Hepatocyte (in vitro differentiated cells): ENCODE results near the gene DEFB123. TPM values are rescaled to one million over a fixed set of nuclear protein-coding genes. Genes with fewer than 3 reads are reported as not detected.
A peak's percentile ranks its signal among the peaks of the same experiment; 100 is the strongest.

Experiments used
- DNase-seq: peaks from one replicate; pipeline ENCODE4 v3.0.0-alpha.2; 2016; ENCODE audit warnings: low spot score
- H2AFZ ChIP-seq: fragments of 200-600 bp; sonication (generic); 2 replicates; pipeline ENCODE4 v1.6.0; 2016; ENCODE audit warnings: antibody characterized with exemption, mild to moderate bottlenecking
- H3K27ac ChIP-seq: fragments of 200-600 bp; sonication (generic); 2 replicates; pipeline ENCODE4 v1.5.1; 2016; ENCODE audit warnings: mild to moderate bottlenecking
- H3K27me3 ChIP-seq: fragments of 200-600 bp; sonication (generic); 2 replicates; pipeline ENCODE4 v1.6.1; 2016
- H3K36me3 ChIP-seq: fragments of 200-600 bp; sonication (generic); replicated peaks from 2 replicates; pipeline ENCODE4 v1.5.1; 2016; ENCODE audit warnings: low read depth; ENCODE audit not compliant: insufficient read depth
- H3K4me1 ChIP-seq: fragments of 200-600 bp; sonication (generic); 2 replicates; pipeline ENCODE4 v1.5.1; 2016; ENCODE audit warnings: mild to moderate bottlenecking, moderate library complexity; ENCODE audit not compliant: insufficient read depth
- H3K4me2 ChIP-seq: fragments of 200-600 bp; sonication (generic); 2 replicates; pipeline ENCODE4 v1.6.0; 2016
- H3K4me3 ChIP-seq: fragments of 200-600 bp; sonication (generic); 2 replicates; pipeline ENCODE4 v1.5.1; 2016; ENCODE audit warnings: mild to moderate bottlenecking
- H3K79me2 ChIP-seq: fragments of 200-600 bp; sonication (generic); 2 replicates; pipeline ENCODE4 v1.6.0; 2017; ENCODE audit warnings: mild to moderate bottlenecking
- H3K9me2 ChIP-seq: fragments of 200-600 bp; sonication (generic); replicated peaks from 2 replicates; pipeline ENCODE4 v1.6.0; 2017; ENCODE audit warnings: mild to moderate bottlenecking; ENCODE audit not compliant: insufficient read depth
- H3K9me3 ChIP-seq: fragments of 200-600 bp; sonication (generic); 2 replicates; pipeline ENCODE4 v1.5.1; 2016; ENCODE audit warnings: low read depth, mild to moderate bottlenecking
- H4K20me1 ChIP-seq: fragments of 200-600 bp; sonication (generic); 2 replicates; pipeline ENCODE4 v1.6.0; 2016; ENCODE audit warnings: mild to moderate bottlenecking; ENCODE audit not compliant: insufficient read depth, poor library complexity, severe bottlenecking
- EZH2 ChIP-seq: fragments of 200-600 bp; sonication (generic); IDR thresholded peaks from 2 replicates; pipeline ENCODE4 v1.6.1; 2016; ENCODE audit warnings: antibody characterized with exemption, mild to moderate bottlenecking, borderline replicate concordance
- EZH2phosphoT487 ChIP-seq: fragments of 200-600 bp; sonication (generic); IDR thresholded peaks from one replicate; pipeline ENCODE4 v1.6.1; 2018; ENCODE audit warnings: antibody characterized with exemption, mild to moderate bottlenecking, low read depth, moderate library complexity; ENCODE audit not compliant: unreplicated experiment, severe bottlenecking
- WGBS: methylation state at CpG from one replicate; pipeline ENCODE4 v1.1.6; 2016; ENCODE audit warnings: low lambda C conversion rate; ENCODE audit errors: missing lambda C conversion rate; 5-methylcytosine and 5-hydroxymethylcytosine counted together
- polyA plus RNA-seq: library from polyadenylated mRNA; unstranded; fragments of >200 nt; fragmentation: Nextera tagmentation; extraction: Ambion mirVana; gene quantifications from 2 replicates; pipeline ENCODE4 v1.2.1, GENCODE V29; 2016
- total RNA-seq: library from RNA; depleted of rRNA; stranded (reverse); fragments of >200 nt; gene quantifications from 2 replicates; pipeline ENCODE4 v1.2.3, GENCODE V29; 2014
- TF ChIP-seq, protein P1 (sequence below): fragments of 200-600 bp; sonication (generic); IDR thresholded peaks from 2 replicates; pipeline ENCODE4 v1.5.1; 2016; ENCODE audit warnings: antibody characterized with exemption, mild to moderate bottlenecking; ENCODE audit not compliant: poor library complexity

DEFB123 gene
- total and polyA plus RNA-seq, 2 experiments from 2014 or later: not detected

DNA sequence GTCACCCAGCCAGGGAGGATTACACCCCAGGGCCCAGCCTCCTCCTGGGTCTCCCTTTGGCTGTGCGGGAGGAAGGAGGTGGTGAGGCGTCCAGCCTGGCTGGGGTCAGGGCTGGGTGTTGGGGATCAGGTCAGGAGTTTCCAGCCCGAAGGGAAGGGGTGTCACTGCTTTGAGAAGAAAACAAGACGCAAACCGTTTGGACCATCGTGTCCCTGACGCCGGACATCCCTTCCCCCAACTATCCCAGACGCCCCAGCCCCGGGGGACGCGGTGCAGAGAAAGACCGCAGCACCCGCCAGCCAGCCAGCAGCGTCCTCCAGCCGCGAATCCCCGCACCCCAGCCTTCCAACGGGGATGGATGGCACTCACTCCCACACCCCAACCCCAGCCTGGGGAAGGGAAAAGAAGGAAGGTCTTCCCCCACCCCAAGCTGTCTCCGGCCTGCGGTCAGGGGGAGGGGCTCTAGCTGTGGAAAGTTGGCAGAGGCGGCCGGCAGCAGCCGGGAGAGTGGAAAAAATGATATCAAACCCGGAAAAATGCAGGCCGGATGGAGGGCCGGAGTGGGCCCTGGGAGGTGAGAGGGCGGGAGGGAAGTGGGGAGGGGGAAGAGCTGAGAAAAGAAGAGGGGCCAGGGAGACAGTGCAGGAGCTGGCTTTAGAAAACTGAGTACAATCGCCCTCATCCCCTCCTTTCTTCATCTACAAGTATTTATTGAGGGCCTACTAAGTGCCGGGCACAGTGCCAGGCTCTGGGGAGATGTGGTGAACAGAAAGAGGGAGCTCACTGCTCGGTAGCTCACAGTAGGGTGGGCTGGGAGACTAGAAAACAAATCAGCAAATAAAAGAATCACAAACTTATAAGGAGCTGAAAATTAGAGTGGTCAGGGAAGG lies 45.3 kb downstream of the DEFB123 start:
- Histone ChIP-seq H3K4me2 (no peak overlapping the region), H2AFZ (no peak overlapping the region), H4K20me1 (no peaks in the 10 kb centered on the region), H3K9me2 (no peaks in the 10 kb centered on the region), H3K79me2 (no peaks in the 10 kb centered on the region), H3K27ac (peak overlapping the region; percentile 31), H3K4me1 (no peaks in the 10 kb centered on the region), H3K4me3 (no peak overlapping the region), H3K36me3 (no peaks in the 10 kb centered on the region), H3K9me3 (no peaks in the 10 kb centered on the region), H3K27me3 (no peaks in the 10 kb centered on the region)
- WGBS: 61% methylated on average over 28 of the region's 31 CpGs
- TF ChIP-seq, protein P1, sequence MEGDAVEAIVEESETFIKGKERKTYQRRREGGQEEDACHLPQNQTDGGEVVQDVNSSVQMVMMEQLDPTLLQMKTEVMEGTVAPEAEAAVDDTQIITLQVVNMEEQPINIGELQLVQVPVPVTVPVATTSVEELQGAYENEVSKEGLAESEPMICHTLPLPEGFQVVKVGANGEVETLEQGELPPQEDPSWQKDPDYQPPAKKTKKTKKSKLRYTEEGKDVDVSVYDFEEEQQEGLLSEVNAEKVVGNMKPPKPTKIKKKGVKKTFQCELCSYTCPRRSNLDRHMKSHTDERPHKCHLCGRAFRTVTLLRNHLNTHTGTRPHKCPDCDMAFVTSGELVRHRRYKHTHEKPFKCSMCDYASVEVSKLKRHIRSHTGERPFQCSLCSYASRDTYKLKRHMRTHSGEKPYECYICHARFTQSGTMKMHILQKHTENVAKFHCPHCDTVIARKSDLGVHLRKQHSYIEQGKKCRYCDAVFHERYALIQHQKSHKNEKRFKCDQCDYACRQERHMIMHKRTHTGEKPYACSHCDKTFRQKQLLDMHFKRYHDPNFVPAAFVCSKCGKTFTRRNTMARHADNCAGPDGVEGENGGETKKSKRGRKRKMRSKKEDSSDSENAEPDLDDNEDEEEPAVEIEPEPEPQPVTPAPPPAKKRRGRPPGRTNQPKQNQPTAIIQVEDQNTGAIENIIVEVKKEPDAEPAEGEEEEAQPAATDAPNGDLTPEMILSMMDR: no peak
- no peak for TF ChIP-seq EZH2
- peak; percentile 49 for DNase-seq

DNA sequence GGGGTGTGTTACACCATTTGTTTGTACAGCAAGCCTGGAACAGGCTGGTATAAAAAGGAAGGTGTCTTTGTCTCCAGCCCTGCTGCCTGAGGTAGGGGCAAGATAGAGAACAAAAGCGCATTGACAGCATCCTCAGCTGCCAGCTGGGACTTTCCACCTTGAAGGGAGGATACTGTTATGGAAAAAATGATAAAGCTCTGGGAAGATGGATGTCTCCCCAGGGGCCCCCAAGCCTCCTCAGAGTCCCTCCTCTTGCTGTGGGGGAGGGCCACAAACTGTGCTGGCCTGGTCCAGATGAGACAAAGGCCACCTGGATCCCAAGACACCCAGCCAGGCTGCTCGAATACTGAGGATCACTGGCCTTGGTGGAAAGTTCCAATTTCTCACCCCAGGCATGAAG lies 47.7 kb downstream of the DEFB123 start:
- no peaks in the 10 kb centered on the region for H3K4me1 ChIP-seq
- 69% methylated on average over 2 of the region's 2 CpGs for WGBS
- DNase-seq: no peak

DNA sequence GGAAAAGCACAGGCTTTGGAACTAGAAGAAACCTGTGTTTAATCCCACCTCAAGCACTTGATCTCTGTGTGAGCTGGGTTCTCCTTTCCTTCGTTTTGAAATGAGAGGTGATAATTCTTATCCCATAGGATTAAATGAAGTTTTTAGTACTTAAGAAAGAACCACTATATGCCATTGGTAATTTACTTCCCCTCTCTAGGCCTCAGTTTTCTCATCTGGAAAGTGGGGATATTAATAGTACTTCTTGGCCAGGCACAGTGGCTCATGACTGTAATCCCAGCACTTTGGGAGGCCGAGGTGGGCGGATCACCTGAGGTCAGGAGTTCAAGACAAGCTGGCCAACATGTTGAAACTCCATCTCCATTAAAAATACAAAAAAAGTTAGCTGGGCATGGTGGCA lies 48.7 kb downstream of the DEFB123 start:
- DNase-seq: no peak
- Histone ChIP-seq H3K79me2 (no peaks in the 10 kb centered on the region), H3K9me3 (no peaks in the 10 kb centered on the region), H3K27ac (no peak overlapping the region), H3K4me2 (no peak overlapping the region), H3K4me1 (no peaks in the 10 kb centered on the region), H2AFZ (no peak overlapping the region), H4K20me1 (no peaks in the 10 kb centered on the region), H3K27me3 (no peaks in the 10 kb centered on the region), H3K36me3 (no peaks in the 10 kb centered on the region), H3K4me3 (no peak overlapping the region), H3K9me2 (no peaks in the 10 kb centered on the region)
- WGBS: 52% methylated on average over 3 of the region's 3 CpGs
- TF ChIP-seq EZH2: no peak
- TF ChIP-seq, protein P1: no peak
- no peak for TF ChIP-seq EZH2phosphoT487

More for the DNA sequence above, 47.7 kb downstream of the DEFB123 start:
- Histone ChIP-seq H3K27ac (no peak overlapping the region), H3K27me3 (no peaks in the 10 kb centered on the region), H3K79me2 (no peaks in the 10 kb centered on the region), H3K36me3 (no peaks in the 10 kb centered on the region), H3K4me2 (no peak overlapping the region), H3K9me3 (no peaks in the 10 kb centered on the region), H2AFZ (no peak overlapping the region), H3K9me2 (no peaks in the 10 kb centered on the region), H4K20me1 (no peaks in the 10 kb centered on the region), H3K4me3 (no peak overlapping the region)
- TF ChIP-seq EZH2phosphoT487 (no peak), EZH2 (no peak)
- TF ChIP-seq, protein P1: no peak
